ENCODE data around the gene HS3ST5. TPM values are rescaled to one million over a fixed set of nuclear protein-coding genes. Genes with fewer than 3 reads are reported as not detected.
"Not testable (repeated sequence)": the region's sequence is repeated elsewhere in the genome, so short reads cannot be mapped to it uniquely, and the experiment has no call there.

Gene HS3ST5
- total RNA-seq, 1 donor from 2014 or later, result 0.26 TPM

DNA sequence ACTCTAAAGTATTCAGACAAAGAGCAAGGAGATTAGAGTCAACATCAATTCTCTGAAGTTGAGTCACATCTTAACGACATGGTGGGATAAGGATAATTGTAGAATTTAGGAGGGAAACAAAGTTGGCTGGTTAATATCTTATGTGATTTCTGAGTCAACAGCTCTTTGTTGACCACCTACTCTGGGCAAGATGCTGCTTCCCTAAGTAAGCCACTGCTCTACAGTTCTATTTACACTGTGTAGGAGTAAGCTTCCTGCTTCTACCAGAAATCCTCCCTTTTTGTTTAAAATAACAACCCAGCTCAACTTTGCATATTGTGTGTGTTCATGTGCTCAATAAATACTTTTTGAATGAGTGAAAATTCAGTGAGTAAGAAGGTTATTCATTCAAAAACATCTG is 3.1 kb downstream of the HS3ST5 start:
- DNase-seq (ENCODE audit: low spot score), result no peak

DNA sequence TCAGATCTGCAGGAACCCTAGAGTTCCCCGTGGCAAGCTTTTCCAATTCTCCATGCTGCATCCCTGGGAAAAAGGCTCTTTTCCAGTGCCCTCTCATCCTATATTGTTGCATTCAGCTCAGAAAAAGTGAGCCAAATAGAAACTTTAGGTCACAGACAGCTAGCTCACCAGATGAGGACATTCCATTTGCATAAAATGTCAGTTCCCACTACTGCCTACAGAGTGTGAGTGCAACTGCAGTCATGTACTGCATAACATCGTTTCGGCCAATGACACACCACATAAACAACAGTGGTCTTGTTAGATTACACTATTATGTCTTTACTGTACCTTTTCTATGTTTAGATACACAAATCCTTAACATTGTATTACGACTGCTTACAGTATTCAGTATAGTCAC is 8.6 kb downstream of the HS3ST5 start:
- no peak for DNase-seq (ENCODE audit: low spot score)

DNA sequence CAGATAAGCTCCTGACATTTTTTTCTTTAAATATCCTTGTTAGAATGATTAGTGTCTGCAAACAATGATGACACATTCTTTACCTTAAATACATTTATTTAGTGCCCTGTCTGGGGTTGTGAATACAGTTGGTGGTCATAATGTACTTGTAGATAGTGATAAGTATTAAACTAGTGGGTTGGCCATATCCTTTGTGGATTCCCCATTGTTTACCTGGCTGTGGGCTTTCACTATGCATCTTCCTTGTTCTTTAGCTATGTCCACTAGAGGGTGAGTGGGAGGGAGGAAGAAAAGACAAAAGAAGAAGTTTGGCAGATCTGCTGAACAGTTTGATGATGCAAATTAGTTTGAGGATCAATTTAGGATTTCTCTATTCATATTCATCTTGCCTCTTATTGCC is 15.7 kb downstream of the HS3ST5 start:
- no peak for DNase-seq (ENCODE audit: low spot score)

DNA sequence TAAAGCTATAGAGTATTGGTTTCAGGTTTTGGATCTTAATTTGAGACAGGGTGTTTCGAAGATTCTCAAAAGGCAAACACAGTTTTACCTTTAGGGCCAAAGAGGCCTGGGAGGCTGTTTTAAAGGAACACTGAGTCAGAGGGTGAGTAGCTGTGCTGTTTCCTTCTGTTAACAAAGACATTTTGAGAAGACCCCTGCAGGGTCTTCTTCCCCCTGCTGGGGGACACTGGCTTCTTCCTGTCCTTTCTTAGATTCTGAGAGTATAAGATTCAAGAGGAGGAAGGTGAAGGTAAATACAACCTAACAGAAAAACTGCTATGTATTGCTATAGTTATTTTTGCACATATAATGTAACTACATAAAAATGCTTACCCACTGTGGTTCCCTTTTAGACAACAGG is 19.0 kb downstream of the HS3ST5 start:
- DNase-seq (ENCODE audit: low spot score), result no peak

DNA sequence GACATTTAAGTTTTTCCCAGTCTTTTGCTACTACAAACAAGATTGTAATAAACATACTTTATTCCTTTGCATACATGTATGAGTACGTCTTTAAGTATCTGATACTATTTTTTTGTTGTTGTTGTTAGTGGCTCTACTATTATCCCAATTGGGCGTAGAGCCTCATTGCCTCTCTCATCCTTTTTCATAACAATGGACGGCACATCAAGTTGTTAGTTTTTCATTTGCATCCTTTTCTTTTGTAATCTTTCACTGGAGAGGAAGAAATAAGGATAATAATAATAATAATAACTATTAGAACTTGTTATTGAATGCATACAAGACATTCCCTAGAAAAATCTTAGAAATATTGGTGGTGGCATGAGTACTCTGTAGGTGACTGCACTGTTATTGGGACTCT is 23.1 kb downstream of the HS3ST5 start:
- DNase-seq (ENCODE audit: low spot score), result no peak

DNA sequence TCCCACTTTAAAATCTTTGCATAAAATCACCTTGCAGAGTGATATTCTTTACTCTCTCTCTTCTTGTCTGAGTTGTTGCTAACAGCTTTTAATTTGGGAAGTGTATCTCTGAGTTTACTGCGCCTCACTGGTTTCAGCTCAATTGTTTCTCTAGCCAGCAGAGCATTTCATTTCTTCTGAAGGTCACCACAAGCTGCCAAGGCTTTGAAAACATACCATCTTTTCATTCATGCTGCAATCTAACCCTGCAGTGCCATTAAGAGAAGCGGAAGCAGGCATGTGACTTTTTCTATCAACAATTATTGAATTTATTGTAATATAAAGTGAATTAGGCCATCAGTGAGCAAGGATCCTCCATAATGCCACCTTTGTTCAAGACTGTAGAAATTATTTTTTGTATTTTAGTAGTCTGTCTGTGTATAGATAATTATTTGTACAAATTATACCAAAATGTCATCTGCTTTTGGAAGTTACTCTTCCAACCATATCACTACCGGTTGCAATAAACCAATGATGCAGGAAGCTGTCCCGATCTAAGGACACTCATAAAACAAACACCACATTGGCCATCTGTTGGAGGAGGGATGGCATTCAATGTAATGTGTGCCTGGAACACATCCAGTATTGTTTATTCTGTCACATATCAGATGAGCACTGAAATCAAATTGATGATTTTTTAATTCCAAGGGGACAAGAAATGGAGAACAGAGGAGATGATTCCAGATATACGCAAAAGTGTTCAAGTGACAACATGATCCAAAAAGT is 26.8 kb downstream of the HS3ST5 start:
- DNase-seq (ENCODE audit: low spot score), result no peak

DNA sequence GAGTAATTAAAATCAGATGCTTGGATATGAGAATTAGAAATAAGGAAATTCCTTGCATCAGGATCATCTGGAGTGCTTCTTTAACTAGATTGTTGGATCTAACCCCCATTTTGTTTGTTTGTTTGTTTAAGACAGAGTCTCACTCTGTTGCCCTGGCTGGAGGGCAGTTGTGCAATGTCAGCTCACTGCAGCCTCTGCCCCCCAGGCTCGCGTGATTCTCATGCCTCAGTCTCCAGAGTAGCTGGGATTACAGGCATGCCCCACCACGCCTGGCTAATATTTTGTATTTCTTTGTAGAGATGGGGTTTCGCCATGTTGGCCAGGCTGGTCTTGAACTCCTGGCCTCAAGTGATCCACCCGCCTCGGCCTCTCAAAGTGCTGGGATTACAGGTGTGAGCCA is 29.0 kb downstream of the HS3ST5 start:
- not testable (repeated sequence) for DNase-seq (ENCODE audit: low spot score)

DNA sequence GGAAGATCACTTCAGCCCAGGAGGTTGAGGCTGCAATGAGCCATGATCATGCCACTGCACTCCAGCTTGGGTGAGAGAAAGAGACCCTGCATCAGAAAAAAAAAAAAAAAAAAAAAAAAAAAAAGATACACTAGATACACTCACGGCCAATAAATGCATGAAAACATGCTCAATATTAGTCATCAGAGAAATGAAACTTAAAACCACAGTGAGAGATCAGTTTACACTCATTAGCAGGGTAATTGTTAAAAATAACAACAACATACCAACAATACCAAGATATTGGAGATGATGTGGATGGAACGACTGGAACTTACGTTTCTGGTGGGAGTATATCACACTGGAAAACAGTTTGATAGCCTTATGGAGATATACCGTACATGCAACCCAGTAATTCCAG is 29.9 kb downstream of the HS3ST5 start:
- no peak for DNase-seq (ENCODE audit: low spot score)

DNA sequence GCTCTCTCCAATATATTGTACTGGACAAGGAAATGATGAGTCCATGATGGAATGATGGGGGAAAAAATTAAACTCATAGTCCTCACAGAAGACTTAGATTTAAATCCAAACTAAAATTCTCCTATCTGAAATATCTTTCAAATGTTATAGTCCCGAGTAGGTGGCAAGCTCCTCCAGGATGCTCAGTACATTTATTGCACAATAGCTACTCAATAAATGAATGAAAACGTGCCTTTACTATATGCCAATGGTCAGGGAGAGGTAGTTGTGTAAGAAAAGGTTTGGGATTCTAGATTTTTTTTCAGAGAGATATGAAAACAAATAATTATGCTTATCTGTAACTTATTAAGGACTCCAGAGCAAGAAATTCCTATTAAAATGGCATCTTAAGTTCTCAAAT is 32.8 kb downstream of the HS3ST5 start:
- DNase-seq (ENCODE audit: low spot score), result no peak

DNA sequence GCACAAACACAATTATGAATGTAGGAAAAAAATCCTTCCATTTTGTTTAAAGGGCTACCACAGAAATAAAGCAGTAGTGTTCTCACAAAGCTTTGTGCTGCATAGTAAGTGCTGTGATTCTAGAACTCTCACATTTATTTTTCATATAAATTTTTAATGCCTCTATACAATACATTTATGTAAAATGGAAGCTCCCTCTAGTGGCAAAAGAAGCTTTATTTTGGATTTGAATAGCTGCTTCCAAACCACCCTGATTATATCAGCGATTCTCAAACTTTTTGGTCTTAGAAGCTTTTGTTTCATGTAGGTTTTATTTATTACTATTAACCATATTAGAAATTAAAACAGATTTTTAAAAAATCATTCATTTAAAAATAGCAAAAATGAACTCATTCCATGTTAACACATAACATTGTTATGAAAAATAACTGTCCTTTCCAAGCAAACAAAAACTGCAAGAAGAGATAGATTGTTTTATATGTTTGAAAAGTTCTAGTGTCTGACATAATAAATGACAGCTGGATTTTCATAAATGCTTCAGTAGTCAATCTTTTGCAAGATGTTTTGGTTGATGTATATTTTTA is 38.4 kb downstream of the HS3ST5 start:
- no peak for DNase-seq (ENCODE audit: low spot score)

DNA sequence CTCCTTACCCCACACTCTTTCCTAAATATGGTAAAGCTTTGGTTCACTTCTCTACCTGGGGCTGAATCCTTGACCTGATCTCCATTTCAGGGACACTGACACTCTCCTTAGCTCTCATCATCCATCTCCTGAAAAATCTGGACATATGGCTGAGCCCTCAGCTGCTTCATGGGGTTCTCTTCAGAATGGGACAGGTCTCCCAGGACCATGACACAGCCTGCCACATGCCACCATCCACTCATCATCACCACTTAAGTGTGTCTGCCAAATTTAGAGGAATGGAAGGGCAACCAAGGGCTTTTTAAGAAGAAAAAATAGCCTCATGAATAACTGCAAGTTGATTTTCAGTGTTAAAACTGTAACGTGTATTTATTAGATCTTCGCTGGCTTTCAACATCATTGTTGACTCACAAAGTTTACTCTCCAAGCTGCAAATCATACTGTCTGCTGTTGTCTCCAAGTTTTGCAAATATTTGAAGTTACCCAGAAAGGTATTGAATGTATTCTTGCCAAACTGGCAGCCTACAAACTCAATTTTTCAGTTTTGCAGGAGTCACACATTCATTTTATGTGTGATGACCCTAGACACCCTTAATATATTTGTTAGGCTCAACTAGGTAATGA is 41.1 kb downstream of the HS3ST5 start:
- DNase-seq (ENCODE audit: low spot score), result no peak

DNA sequence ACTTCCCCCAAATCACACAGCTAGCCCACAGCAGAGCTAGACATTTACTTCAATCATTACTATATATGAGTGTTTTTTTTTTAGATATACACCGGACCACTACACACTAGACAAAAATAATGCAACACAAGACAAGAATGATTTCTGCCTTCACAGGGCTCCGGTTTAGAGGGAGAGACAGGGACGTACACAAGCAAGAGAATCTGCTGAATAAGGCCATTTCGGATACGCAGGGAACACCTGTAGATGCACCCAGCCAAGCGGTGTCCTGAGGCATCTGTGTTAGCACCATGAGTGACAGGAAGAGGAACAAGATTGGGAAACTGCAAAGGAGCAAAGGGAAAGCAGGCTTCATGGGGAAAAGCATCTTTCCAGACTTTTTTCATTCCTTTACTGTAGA is 45.7 kb downstream of the HS3ST5 start:
- no peak for DNase-seq (ENCODE audit: low spot score)

DNA sequence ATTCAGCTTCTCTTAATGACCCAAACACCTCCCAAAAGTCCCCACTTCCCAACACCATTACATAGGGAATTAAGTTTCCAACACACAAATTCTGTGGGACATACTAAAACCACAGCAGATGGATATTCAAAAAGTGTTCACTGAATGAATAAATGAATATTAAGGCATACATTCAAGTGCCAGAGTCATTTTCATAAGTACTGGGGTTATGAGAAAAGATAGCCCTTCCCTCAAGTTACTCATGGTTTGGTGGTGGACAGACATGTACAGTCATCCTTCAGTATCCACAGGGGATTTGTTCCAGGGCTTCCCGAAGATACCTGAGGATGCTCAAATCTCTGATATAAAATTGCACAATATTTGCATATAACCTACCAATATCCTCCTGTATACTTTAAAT is 50.4 kb downstream of the HS3ST5 start:
- no peak for DNase-seq (ENCODE audit: low spot score)

DNA sequence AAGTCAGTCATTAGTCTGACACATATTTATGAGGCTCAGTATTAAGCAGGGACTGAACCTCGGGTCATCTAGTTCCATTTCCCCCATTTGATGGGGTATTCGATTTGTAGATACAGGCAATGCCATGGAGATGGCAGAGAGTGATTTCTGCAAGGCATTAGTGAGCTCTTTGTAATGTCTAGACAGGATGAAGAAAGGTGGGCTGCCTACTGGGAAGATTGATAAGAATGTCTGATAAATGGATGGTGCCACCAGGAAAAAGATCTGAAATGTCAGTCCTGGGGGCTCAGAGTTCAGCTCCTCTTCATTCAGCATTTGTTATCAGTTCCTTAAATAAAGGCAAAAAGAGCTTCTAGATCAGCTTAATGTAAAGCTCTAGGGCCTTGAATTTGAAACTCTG is 51.4 kb downstream of the HS3ST5 start:
- no peak for DNase-seq (ENCODE audit: low spot score)

DNA sequence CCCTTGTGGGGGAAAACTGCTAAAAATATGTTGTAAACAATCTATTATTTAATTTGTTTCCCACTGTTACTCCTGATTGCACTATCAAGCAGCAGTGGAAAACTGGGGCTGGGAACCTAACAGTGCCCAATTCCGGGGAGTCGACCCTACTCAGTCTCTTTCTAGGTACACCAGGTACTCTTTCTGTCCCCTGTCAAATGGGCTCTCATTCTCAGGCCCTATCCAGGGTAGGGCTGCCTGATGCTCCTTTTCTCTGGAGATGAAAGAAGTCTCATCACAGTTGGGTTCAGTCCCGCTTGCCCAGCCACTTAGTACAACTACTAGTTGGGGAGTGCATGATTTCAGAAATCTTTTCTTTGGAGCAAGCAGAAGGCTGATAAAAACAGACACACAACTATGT is 52.0 kb downstream of the HS3ST5 start:
- no peak for DNase-seq (ENCODE audit: low spot score)

DNA sequence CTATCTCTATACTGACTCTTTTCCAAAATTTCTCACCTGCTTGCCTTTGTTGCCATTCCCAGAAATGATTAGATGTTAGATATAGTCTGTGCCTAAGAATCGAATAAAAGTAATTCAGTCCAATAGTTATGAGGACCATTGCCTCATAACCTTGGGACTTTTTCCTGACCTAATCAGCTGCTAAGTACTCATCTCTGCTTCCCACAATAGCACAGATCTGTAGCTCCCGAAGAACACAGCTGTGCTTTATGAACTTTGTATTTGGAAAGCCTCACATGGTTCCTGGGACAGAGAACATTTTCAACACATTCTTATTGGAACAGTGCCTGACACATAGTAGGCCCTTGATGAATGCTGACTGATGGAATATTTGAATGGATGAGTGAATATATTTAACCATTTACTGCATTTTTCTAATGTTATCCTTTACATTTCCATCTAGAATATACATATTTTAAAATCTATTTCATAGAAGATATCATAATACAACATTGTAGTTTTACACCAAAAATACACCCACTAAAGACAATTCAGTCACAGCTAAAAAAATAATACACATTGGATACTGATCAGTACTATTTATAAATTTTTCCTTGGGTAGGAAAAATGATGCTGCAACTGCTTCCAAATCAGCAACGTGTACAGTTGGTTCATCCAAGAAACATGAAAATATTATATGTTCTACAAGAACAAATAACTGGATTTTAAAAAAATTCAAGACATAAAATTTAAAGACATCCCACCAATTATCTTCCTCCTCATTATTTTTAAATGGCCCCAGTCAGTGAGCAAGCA is 53.9 kb downstream of the HS3ST5 start:
- DNase-seq (ENCODE audit: low spot score), result no peak

DNA sequence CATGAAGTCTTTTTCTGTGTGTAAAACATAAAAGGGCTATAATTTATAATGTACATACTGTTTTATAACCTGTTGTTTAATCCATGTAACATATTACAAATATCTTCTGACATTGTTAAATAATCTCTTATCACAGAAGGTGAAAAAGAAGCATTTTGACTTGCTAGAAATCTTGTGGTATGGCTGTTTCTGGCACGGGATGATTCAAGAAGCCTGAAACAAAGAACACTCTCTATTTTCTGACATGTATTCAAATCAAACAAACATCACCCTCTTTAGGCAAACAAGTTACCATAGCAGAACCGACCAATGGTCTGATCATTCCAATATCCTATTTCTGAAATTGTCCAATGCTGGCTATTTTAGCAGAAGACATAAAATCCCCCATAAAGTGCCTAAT is 55.4 kb downstream of the HS3ST5 start:
- DNase-seq (ENCODE audit: low spot score), result no peak

DNA sequence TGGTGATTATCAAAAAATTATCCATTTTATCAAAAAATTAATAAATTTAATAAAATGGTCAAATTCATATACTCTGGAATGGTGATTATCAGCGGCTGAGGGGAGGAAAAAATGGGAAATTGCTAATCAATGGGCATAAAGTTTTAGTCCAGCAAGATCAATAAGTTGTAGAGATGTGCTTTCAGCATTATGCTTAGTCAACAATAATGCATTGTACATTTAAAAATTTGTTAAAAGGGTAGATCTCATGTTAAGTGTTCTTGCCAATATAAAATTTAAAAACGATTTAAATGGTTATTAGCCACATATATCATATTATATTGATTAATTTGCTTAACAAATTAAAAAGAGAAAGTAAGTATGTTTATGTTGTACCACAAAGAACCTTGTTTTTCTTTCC is 56.6 kb downstream of the HS3ST5 start:
- DNase-seq (ENCODE audit: low spot score), result no peak

DNA sequence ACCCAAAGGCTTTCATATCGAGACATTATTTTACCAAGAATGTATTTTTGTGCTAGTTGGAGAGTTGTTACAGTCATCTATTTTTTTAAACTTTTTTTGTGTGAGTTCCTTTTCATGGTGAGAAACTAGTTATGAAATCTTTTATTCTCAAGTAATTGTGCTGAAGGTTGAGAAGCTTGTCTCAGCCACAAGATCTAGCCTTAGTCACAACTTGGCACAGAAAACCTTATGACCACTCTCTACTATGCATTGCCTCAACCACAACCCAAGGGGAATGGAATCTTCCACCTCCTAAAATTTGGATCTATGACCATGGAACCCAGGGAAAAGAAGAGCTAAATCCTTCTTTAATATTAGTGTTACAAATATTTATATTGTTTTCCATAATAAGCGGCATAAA is 58.5 kb downstream of the HS3ST5 start:
- DNase-seq (ENCODE audit: low spot score), result no peak

DNA sequence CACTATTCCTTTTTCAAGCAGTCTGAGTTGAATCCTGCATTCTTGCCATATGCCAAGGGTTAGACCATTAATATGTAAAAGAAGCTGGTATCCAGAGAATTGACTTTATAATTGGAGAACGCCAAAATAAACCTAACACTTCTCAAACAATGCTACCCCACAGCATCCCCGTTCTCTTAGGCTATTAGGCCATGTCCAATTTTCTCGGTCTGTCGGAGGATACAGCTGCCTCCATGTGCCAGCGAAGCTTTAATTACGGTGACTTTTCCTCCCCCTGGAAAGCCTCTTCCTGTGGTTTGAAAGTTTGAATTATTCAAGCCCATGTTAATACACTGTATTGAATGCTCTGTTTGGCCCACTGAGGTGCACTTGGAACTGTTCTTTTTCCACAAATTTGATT is 60.5 kb downstream of the HS3ST5 start:
- no peak for DNase-seq (ENCODE audit: low spot score)

DNA sequence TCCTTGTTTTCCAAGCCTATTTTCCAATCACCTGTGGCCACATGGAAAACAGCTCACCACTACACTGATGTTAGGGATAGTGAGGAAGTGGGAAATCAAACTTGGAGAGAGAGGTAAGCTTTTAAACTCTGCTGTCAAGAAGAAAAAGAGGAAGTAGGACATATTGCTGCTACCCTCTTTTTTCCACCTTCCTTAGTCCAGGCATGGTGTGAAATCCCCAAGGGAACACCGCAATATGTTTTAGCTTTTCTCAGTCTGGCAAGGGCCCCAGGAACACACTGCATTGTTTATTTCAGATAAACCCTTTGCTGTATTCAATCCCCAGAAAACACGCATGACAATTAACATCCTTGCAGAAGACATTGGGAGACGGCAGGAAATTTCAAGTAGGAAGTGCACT is 61.3 kb downstream of the HS3ST5 start:
- DNase-seq (ENCODE audit: low spot score), result no peak

DNA sequence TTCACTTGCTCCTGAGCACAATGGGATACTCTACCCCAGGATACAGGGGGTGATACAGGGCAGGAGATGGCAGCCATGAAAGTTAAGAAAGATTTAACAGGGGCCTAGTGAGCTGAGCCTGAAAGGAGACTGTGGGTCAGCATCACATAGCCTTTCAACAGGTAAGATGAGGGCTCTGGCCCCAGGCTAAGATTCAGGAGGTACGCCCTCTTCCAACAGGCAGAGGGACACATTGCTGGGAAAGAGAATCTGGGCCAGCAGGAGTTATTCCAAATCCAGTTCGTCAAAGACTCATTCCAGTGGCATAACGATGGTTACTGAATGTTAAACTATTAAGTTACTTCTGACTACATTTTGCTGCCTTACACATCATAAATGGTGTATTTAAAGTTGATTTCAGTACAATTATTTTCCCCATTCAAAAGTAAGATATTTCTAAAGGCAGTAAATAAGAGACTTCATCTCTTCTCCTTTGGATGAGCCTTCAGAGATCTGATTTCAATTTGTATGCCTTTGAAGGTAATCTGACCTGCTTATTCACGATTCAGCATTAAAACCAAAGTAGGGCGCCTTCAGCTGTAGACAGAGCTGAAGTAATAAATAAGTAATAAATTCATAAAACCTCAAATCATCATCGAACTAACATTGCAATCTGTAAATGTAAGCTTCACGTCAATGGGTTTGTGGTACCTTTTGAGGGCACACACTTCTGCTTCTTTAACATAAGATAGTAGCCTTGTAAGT is 62.4 kb downstream of the HS3ST5 start:
- DNase-seq (ENCODE audit: low spot score), result no peak

All from mucosa of gallbladder (tissue), 1 donor.